ENCODE results near the gene BCL2L14.
A peak's percentile ranks its signal among the peaks of the same experiment; 100 is the strongest.

Gene BCL2L14

DNA sequence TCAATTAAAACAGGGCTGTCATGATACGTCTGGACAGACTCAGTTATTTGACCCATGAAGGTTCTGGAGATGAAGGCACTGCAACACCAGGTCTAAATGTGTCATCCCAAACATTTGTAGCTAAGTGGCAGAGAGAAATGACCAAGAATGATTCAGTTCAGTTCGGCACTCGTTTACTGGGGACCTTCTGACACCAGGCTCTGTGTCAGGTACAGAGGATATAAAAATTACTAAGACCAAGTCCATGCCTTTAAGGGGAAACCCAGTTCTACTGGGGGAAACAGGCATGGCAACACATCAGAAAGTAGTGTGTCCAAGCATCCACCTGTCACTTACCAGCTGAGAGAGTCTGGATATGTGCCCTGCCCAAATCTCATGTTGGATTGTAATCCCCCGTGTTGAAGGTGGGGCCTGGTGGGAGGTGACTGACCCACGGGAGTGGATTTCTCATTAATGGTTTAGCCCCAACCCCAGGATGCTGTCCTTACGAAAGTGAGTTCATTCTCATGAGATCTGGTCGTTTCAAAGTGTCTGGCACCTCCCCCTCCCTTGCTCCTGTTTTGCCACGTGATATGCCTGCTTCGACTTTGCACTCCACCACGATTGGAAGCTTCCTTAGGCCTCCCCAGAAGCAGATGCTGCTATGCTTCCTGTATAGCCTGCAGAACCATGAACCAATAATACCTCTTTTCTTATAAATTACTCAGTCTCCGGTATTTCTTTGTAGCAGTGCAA is 41.9 kb upstream of the BCL2L14 start:
- TF ChIP-seq, protein P1, sequence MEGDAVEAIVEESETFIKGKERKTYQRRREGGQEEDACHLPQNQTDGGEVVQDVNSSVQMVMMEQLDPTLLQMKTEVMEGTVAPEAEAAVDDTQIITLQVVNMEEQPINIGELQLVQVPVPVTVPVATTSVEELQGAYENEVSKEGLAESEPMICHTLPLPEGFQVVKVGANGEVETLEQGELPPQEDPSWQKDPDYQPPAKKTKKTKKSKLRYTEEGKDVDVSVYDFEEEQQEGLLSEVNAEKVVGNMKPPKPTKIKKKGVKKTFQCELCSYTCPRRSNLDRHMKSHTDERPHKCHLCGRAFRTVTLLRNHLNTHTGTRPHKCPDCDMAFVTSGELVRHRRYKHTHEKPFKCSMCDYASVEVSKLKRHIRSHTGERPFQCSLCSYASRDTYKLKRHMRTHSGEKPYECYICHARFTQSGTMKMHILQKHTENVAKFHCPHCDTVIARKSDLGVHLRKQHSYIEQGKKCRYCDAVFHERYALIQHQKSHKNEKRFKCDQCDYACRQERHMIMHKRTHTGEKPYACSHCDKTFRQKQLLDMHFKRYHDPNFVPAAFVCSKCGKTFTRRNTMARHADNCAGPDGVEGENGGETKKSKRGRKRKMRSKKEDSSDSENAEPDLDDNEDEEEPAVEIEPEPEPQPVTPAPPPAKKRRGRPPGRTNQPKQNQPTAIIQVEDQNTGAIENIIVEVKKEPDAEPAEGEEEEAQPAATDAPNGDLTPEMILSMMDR (IDR thresholded peaks at IDR 0.05; ENCODE audit: control insufficient read depth, insufficient read depth, low read depth, low read length, missing control alignments), result no peak
- no peak overlapping the region for H3K4me3 ChIP-seq (ENCODE audit: control insufficient read depth, low read depth, low read length)
- no peak for DNase-seq (ENCODE audit: low read depth)

DNA sequence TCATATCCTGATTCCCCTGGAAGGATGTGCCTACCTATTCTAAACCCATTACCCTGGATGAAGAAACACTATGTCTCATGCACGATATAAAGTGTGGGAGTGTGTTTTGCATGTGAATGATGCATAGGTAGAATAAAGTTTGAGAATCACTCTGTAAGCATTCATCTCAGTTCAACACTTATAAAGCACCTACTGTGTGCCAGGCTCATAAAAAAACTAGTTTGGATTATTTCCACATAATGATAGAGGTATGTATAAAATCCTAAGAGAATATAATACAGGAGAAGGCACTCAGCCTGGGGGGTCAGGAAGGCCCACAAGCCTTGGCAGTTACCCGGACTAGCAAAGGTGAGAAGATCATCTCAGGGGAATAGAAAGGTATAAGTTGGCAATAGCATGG is 41.1 kb upstream of the BCL2L14 start:
- H3K4me3 ChIP-seq (ENCODE audit: control insufficient read depth, low read depth, low read length), result no peak overlapping the region
- DNase-seq (ENCODE audit: low read depth), result no peak
- TF ChIP-seq, protein P1 (IDR thresholded peaks at IDR 0.05; ENCODE audit: control insufficient read depth, insufficient read depth, low read depth, low read length, missing control alignments), result no peak

DNA sequence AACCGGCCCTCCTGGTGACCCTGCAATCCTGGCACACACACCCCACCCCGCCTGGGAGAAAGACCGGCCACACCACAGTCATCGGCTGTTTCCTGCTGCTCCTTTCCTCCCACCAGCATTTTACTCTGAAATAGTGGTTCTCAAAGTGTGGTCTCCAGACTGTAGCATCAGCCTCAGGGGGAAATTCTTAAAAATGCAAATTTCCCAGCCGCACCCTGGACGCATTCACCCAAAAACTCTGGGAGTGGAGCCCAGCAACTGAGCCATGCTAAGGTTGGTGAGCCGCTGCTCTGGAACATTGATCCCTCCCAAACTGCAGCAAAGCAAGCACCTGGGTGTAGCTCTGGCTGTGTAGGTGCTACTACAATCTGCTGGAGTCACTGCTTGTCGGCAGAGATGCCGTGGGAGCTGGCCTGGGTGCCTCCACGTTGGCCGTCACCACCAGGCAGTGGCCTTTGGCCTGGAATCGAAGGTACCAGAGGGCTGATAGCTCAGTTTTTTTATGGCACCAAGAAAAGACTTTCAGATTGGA is 38.4 kb upstream of the BCL2L14 start:
- H3K4me3 ChIP-seq (ENCODE audit: control insufficient read depth, low read depth, low read length), result no peak overlapping the region
- TF ChIP-seq, protein P1 (IDR thresholded peaks at IDR 0.05; ENCODE audit: control insufficient read depth, insufficient read depth, low read depth, low read length, missing control alignments), result no peak
- no peak for DNase-seq (ENCODE audit: low read depth)

DNA sequence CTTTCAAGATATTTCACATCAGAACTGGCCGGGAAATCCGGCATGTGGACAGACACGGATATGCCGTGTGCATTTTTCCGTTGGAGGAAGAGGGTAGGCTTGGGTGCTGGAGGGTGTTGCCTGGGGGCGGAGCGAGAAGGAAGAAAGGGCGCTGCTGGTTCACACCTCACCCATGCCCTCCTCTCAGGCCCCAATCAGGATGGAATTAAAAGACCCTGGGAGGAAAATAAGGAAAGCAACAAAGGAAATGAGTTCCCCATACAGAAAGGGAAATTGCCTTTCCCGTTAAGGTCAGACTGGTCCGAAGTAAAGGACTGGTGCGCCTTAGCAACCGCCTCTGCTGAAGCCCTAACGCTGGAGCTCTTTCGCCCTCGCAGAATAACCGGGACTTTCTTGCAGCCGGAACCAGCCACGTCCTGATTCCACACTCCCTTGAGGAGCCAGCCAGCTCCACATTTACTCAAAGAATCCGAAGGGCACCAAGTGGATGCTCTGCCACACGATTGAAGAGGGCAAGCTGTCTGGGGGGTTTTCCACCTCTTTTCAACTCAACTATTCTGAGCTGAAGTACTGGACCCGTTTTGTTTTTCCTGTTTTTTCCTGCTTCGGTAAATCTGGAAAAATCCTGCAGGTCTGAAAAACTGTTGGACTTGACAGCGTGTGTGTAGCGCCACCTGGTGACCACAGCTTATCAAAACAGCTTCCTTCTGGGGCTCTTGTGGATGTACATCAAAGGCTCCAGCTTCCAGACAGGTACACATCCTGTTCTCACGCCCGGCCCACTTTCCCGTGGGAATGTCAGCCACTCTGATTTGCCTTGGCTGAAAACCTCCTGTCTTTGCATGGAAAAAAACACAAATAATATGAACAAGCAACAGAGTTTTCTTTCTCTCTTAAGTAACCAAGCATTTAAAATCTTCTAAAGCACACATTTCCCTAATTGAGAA is 37.6 kb upstream of the BCL2L14 start:
- TF ChIP-seq, protein P1 (IDR thresholded peaks at IDR 0.05; ENCODE audit: control insufficient read depth, insufficient read depth, low read depth, low read length, missing control alignments), result peak; percentile 86
- H3K4me3 ChIP-seq (ENCODE audit: control insufficient read depth, low read depth, low read length), result peak overlapping the region; percentile 47
- DNase-seq (ENCODE audit: low read depth), result peak; percentile 61

DNA sequence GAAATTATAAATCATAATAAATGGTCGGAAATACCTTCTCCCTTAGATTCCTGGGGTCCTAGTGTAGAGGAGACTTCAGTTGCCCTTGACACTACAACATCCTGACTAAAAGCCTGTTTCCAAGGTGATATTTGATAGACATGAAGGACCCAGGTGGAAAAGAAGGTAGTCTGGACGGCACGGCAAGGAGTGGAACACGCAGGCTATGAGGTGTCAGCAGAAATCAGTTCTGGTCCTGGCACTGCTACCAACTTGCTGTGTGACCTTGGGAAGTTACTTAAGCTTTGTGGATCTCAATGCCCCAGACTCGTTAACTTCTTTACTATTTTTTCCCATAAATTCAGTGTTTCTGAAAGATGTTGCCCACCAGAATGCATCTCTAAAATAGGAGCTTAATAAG is 36.9 kb upstream of the BCL2L14 start:
- TF ChIP-seq, protein P1 (IDR thresholded peaks at IDR 0.05; ENCODE audit: control insufficient read depth, insufficient read depth, low read depth, low read length, missing control alignments), result no peak

DNA sequence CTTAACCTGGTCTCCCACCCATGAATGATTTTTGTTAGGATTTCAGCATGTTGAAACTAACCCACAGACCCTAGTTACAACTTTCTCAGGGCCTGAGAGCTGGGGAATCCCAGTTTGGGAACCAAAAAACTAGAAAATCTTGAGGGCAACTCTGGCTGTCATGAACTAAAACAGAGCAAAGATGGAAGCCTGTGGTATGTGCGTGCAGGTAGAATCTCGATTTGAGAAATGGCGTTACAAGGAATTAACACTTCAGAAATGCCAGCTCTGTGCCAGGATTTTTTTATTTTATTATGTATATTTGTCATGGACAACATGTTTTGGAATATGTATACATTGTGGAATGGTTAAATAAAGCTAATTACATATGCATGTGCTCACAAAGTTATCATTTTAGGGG is 36.4 kb upstream of the BCL2L14 start:
- TF ChIP-seq, protein P1 (IDR thresholded peaks at IDR 0.05; ENCODE audit: control insufficient read depth, insufficient read depth, low read depth, low read length, missing control alignments), result no peak
- no peak overlapping the region for H3K4me3 ChIP-seq (ENCODE audit: control insufficient read depth, low read depth, low read length)
- DNase-seq (ENCODE audit: low read depth), result no peak

More for the DNA sequence above, 36.9 kb upstream of the BCL2L14 start:
- no peak for DNase-seq (ENCODE audit: low read depth)
- no peak overlapping the region for H3K4me3 ChIP-seq (ENCODE audit: control insufficient read depth, low read depth, low read length)
